ENCODE data around the gene PLCXD1.
"Not testable (repeated sequence)": the region's sequence is repeated elsewhere in the genome, so short reads cannot be mapped to it uniquely, and the experiment has no call there.

PLCXD1 gene

DNA sequence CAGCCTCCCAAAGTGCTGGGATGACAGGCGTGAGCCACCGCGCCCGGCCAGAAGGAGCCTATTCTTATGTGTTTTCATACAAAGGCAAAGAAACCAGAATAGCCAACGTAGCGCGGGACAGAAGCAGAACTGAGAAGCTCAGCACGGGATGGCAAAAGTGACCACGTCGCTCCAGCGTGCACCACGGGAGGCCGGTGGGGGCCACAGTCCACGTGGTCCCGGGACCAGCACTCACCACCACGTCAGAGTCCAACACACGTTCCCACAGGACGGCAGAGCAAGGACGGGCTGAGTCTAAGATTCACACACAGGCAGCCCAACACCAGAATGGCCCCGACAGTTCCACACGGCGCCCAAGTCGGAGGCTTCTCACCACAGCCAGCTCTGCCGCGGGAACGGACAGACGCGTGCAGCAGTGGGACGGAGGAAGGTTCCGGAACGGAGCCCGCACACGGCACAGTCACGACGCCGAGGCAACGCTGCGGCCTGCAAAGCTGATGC is 56.2 kb downstream of the PLCXD1 start:
- no peak for DNase-seq

DNA sequence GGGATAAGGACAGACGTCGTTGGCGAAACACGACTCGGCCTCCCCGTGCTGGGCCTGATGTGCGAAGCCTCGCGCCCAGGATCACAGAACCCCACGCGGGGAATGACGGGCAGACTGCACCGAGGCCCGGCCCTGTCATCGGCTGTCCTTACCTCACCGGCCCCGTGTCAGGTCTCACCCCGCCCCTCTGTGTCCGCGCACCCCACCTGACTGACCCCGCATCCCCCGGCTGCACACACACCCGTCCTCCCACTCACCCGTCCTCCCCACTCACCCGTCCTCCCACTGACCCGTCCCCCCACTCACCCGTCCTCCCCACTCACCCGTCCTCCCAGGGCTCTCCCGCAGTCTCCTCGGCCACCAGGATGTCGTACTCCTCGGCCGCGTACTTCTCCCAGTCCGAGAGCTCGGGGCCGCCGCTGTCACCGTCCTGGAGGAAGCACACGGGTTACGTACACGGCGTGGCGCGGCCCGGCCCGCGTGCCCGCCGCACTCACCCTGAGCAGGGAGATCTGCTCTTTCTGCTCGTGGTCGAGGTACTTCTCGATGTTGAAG is 57.2 kb downstream of the PLCXD1 start:
- no peak for DNase-seq

DNA sequence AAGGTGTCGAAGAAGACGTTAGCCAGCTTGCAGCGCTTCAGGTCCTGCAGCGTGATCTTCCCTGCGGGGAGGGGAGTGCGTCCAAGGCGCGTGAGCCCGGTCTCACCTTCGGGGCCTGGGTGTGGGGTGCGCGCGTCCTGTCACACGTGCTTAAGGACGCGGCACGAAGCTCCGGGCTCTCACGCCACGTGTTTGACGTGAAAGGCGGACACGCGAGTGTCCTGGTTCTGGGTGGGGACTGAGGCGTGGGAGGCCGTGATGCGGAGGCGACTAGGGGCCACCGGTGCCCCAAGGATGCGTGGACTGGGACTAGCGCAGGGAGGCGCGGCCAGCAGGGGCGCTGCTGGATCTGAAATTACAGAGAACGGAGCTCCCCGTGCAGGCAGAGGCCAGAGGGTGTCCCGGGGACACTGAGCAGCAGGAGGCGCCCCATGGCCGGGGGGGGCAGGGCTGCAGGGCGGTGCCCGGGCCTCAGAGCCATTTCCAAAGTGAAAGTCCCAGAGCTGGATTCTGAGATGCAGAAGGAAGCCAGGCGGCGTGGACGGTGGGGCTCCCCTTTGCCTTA is 57.7 kb downstream of the PLCXD1 start:
- DNase-seq = no peak

DNA sequence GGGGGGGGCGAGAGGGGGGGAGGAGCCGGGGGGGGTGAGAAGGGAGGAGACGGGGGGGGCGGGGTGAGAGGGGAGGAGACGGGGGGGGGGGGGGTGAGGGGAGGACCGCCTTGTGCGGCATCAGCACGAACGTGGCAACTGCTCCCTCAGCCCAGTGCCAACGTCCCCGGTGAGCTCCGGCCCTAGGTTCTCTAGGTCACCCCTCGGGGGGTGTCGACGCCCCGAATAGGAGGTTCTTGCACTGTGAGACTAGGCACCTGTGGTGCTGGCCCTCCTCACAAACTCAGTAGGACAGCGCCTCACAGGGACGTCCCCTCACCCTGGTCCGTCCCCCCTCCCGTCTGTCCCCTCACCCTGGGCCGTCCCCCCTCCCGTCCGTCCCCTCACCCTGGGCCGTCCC is 58.9 kb downstream of the PLCXD1 start:
- no peak for DNase-seq

DNA sequence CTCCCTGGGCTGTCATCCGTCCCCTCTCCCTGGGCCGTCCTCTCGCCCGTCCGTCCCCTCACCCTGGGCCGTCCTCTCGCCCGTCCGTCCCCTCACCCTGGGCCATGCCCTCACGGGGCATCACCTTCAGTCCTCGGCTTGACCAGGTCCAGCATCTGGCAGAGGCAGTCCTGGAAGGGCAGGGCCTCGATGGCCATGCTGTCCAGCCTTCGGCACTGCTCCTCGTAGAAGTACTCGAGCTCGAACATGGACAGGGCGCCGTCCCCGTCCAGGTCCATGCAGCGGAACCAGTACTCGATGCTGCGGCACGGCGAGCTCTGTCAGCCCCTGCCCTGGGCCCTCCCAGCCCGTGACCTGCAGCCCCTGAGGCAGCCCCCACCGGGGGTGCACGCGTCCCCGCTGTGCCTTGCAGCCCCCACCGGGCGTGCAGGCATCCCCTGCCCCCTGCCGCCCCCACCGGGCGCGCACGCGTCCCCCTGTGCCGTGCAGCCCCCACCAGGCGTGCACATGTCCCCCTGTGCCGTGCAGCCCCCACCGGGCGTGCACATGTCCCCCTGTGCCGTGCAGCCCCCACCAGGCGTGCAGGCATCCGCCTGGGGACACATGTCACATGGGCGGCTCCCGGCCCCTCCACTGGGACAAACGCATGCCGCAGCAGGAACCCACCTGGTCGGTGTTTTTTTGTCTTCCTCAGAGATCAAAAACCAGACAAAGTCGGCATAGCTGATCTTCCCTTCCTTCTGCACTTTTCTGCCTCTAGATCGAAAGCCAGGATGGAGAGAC is 59.7 kb downstream of the PLCXD1 start:
- DNase-seq = no peak

DNA sequence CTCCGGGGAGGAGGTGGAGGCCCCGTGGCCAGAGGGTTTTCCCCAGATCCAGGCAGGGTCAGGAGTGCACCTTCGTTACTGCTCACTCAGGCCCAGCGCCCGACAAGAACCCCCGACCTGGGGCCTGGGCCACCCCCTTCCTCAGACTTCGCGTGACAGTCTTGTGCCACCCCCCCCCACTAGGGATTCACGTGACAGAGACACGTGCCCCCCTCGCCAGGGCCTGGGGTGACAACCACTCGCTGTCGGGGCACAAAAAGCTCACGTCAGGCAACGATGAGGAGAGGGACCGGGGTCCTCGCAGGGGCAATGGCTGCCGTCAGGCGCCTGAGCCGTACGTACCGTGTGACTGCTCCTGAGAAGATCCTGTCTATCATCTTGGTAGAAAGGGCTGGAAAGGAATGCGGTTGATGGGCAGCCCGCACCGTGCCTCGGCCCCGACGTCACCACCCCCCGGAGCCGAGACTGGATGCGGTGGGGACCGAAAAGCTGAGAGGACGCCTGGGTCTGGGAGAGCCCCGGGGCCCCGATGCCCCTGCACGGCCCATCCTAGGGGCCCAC is 60.4 kb downstream of the PLCXD1 start:
- no peak for DNase-seq

DNA sequence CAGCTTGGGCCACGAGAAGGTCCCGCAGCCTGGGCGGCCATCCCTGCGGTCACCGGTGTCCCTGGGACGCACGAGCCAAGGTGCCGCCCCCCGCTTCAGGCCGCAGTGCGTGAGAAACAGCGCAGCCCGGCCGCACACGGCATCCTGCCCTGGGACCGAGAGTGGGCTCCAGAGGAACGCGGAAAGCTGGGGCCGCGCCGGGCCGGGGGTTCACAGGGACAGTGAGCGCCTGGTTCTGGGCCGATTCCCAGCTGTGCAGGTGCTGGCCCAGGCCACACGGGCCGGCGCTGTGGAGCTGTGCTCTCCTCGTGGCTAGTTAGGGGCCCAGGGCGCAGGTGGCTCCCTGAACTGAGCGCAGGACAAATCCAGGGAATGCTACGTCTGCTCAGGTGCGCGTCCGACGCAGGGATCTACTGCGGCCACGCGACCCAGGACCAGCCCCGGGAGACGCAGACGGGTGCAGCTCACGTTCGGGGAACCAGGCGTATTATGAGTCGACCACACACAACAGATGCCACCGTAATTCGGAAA is 63.3 kb downstream of the PLCXD1 start:
- no peak for DNase-seq

DNA sequence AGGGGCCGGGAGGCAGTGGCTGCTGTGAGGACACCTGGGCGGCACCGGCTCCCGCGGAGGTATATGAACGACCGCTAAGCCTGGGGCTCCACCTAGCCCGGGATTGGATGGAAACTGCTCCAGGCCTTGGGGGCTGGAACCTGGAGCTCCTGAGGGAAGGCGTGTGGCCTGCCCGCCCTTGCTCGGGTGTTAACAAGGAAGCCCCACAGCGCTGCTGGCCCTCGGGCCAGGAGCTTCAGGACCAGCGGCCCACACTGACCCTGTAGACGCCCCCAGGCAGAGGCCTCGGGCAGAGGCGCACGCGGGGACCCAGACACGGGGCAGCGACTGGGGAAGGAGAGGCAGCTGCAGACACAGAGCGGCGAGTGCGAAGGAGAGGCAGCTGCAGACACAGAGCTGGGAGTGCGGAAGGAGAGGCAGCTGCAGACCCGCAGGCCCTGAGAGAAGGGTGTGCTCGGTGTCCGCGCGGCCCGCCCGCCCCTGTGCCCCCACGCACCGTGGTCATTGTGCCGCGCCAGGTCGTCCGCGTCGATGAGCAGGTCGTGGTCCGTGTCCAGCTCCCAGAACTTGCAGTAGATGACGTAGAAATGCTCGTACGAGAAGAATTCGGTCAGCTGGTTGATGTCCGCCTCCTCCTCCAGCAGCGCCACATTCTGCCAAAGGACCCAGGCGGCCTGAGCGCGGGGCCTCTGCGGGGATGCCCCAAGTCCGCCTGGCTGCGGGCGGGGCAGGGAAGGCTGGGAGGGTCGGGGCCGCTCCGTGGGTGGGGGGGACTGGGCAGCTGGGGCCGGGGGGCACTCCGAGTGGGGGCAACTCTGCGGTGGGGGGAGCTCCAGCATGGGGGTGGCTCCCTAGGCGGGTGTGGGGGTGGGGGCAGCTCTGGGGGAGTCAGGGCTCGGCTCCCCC is 64.1 kb downstream of the PLCXD1 start:
- no peak for DNase-seq

DNA sequence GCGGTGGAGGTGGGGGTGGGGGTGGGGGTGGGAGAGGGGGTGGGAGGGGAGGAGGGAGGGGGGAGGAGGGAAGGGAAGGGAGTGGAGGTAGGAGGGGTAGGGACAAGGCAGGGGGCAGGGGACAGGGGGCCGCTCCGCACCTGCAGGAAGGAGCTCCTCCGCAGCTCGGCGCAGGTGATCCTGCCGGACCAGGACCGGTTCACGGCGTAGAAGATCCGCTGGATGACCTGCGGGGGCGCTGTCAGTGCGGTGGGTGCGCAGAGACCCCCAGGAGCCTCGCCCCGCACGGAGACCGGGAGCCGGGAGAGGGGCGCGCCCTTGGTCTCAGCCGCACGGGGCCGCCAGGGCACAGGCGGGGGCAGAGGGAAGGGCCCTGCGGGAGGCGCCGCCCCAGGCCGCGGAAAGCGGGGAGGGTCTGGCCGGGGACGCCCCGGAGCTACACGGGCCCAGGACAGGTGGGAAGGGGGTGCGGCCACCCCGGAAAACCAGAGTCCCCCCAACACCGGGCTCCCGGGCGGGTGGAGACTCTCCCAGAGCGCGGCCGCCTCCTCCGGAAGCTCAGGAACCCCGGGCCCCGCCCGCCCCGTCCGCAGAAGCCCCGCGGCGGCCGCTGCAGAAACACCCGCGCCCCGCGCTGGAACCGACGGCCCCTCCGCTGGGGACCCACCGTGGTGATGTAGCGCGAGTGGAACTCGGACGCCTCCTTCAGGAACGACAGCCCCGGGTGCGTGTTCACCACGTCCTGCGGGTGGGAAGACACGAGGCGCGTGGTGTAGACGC is 65.0 kb downstream of the PLCXD1 start:
- DNase-seq = no peak

DNA sequence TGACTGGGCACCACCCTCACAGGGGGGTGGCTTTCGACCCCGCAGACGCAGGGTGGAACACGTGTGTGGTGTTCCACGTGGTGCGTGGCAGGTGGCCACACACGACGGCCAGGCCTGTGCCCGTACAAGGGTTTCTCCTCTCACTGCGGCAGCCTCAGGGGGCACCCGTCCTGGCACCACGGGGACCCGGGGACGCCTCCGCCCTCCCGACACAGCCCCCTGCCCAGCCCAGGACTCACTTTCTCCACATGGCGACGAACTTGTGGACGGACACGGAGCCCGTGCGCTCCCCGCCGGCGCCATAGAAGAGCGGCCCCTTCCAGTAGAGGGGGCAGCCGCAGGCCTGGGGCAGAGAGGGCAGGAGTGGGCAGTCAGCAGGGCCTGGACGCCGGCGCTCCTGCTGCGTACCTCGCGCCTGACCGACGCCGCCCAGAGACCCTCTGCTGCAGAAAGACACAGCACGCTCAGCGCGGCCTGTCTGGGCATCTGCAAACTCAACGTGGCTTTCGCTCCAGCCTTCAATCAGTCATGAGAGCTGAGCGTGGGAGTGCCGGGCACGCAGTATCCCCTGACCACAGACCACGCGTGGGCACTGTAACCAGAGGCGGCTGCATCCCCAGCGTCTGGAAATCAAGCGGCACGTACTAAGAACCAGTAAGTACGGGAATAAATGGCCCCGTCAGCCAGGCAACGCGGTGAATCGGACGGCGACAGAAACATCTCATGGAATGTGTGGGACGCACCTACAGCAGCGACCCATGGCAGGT is 66.4 kb downstream of the PLCXD1 start:
- no peak for DNase-seq

DNA sequence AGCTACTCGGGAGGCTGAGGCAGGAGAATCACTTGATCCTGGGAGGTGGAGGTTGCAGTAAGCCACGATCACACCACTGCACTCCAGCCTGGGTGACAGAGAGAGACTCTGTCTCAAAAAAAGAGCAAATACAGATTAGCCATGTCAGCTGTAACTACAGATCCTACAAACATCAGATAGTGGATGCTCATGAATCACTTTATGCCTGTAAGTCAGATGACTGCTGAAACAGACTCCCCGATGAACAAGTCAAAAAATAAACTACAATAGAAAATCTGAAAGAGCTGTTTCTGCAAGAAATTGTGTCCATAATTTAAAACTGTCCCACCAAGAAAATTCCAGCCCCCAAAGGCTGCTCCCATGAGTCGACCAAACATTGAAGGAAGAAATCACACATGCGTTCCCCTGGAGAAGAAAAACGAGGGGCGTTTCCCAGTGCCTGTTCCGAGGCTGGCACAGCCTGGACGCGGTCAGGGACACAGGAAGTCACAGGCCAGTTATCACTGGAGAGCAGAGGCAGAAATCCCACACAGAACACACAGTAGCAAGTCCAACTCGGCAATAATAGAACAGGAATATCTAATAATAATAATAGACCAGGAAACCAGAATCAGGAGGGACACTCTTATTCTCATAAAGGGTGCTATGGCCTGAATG is 67.4 kb downstream of the PLCXD1 start:
- DNase-seq = no peak

DNA sequence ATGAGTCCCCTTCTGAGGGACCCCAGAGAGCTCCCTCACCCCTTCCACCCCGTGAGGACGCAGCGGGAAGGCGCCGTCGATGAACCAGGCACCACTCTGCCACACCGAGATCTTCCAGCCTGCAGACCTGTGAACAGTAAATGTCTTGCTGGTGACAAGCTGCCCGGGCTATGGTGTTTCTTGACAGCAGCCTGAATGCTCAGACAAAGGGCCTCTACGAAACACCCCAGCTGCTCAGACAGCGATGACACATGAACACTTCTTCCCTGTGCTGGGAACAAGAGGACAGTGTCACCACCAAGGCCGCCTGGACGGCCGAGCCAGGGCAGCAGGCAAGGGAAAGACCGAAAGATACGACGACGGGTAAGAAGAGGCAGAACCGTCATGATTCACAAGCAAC is 68.0 kb downstream of the PLCXD1 start:
- no peak for DNase-seq

DNA sequence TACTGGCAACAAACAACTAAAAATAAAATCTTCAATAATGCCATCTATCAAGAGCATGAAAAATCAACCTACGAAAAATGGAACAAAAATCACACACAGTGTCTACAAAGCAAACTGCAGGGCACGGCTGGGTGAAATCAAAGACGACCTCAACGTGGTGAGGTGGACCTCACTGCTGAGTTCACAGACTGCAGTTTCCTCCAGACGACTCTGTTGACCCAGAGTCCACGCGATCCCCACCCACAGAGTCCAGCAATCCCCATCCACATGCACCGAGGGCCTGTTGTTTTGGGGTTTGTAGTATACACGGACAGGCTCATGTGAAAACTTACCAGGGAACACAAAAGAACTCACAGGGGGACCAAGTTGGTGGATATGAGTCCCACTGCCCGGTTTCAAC is 68.5 kb downstream of the PLCXD1 start:
- DNase-seq = no peak

DNA sequence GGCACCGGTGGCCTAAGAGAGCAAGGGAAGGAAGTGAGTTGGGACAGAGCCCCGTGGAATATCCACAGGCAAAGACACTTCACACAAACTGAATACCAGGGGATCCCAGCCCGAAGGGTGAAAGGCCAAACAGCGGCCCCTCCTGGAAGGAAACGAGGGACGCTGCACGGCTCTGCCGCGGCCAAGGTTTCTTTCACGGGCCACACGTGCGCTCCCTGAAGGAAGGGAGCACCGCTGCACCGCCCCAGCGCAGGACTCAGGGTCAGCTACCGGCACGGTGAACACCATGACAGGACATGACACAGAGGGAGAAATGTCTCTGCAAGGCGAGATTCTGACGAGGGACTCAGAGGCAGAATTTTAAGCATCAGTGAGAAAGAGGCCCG is 69.0 kb downstream of the PLCXD1 start:
- DNase-seq = no peak

DNA sequence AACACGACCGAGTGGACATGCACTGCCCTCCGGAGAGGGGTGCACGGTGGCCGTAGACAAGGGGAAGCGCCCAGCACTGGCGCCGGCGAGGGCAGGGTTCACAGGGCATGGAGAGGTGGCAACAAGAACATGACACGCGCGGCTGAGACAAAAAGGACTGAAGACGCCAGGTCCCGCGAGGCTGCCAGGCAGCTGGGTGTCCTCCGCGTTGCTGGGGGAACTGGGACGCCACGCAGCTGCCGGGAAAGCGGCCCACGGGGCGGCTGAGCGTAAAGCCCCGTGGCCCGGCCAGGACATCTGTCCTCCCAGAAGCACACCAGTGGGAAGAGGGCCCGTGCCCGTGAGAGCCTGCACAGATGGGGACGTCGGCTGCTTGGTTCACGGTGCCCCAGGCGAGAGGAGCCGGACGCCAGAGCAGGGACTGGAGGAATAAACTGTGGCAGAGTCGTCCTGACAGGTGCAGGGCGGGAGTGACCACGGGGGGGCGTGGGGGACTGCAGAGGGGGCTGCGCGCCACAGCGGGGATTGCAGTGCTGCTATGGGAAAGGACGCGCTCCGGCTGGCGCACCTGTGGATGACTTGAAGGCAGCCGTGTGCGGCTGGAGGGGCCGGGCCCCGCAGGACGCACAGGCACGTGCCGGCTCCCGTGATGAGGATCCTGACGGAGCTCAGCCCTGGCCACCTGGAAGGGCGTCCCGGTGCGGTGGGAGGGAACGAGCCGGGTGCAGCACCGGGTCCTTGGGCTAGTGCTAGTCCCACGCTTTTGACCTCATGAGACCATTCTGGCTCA is 69.5 kb downstream of the PLCXD1 start:
- DNase-seq = no peak

DNA sequence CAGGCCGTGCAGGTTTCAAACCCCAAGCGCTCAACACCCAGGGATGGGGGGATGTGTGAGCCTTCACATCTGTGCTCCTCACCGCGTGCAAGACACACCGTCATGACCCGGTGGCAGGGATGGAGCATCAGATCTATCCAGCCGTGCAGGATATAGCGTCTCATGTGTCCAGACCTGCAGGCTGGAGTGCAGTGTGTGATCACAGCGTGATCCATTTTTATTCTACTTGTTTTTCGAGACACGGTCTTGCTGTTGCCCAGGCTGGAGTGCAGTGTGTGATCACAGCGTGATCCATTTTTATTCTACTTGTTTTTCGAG is 70.1 kb downstream of the PLCXD1 start:
- DNase-seq = not testable (repeated sequence)

DNA sequence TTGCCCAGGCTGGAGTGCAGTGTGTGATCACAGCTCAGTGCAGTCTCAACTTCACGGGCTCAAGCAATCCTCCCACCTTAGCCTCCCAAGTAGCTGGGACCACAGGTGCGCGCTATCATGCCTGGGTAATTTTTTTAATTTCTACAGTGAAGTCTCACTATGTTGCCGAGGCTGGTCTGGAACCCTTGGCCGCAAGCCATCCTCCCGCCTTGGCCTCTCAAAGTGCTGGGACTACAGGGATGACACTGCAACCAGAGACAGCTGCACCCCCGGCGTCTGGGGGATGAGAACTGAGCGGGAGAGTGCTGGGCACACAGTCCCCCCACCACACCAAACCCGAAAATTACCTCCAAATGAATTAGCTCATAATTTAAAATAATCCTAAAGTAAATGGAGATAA is 70.6 kb downstream of the PLCXD1 start:
- DNase-seq = no peak

DNA sequence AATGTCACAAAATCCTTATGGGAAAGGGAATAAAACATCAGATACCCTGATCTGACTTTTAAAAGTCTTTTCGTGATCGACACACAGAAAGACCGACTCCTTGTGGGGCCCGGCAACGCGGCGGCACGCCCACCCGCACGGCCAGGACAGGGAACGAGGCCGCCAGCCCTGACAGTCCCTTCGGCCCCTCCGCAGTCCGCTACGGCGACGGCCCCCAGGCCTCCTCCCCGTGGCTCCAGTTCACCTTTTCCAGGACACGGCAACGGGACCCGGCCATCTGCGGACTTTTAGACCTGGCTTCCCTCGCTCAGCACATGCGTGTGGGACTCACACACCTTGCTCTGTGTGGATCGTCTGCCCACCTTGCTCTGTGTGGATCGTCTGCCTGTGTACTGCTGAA is 71.0 kb downstream of the PLCXD1 start:
- no peak for DNase-seq

DNA sequence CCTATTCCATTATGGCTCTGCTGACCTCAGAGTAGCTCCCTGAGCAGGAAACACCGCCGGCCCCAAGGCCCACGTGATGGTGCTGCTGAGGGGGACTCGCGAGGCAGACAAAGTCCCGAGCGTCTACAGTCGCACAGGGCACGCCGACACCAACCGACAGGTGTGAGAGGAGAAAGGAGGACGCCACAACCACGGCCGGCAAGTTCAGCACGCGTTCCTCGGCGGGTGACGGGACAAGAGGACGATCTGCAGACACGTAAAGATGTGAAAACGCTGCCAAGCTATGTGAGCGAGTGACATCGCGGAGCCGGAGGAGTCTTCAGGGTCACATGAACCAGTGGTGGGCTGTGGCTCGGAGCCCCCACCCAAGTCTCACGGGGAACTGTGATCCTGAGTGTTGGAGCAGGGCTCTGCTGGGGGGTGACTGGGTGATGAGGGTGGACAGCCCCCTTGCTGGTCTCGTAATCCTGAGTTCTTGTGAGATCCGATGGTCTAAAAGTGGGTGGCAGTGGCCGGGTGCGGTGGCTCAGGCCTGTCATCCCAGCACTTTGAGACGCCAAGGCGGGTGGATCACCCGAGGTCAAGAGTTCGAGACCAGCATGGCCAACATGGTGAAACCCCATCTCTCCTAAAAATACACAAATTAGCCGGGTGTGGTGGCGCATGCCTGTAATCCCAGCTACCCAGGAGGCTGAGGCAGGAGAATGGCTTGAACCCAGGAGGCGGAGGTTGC is 71.6 kb downstream of the PLCXD1 start:
- DNase-seq = no peak
